Aorta (tissue), 5 donors: ENCODE data around the gene SLC12A7. TPM values are rescaled to one million over a fixed set of nuclear protein-coding genes. Genes with fewer than 3 reads are reported as not detected.

ENCODE experiments used
- ATAC-seq: fragments of 200-7000 bp; cut with Tn5 transposase; one replicate; pipeline ENCODE4 v1.9.1; 2022; ENCODE audit warnings: moderate library complexity; ENCODE audit not compliant: low FRiP score
- DNase-seq, 2 donors: peaks; one replicate each; pipeline ENCODE4 v3.0.0-alpha.2; 2020
- H3K27ac ChIP-seq, 2 donors: one replicate each; pipeline ENCODE4 v1.5.1; 2013; ENCODE audit warnings: low read length in 2 of 2, mild to moderate bottlenecking in 2 of 2, moderate library complexity in 2 of 2, control low read depth in 1 of 2, inconsistent platforms in 1 of 2, low read depth in 1 of 2
- H3K27me3 ChIP-seq, 2 donors: one replicate each; pipeline ENCODE4 v1.6.1; 2013; ENCODE audit warnings: control low read depth in 1 of 2, low read length in 1 of 2, mild to moderate bottlenecking in 1 of 2, moderate library complexity in 1 of 2; ENCODE audit not compliant: insufficient read depth in 2 of 2, control insufficient read depth in 1 of 2
- H3K36me3 ChIP-seq, 2 donors: one replicate each; pipeline ENCODE4 v1.6.1; 2013; ENCODE audit warnings: control low read depth in 1 of 2, low read length in 1 of 2, mild to moderate bottlenecking in 1 of 2; ENCODE audit not compliant: insufficient read depth in 2 of 2, control insufficient read depth in 1 of 2
- H3K4me1 ChIP-seq, 2 donors: one replicate each; pipeline ENCODE4 v1.6.1; 2013; ENCODE audit warnings: low read length in 2 of 2, control low read depth in 1 of 2, mild to moderate bottlenecking in 1 of 2, moderate library complexity in 1 of 2; ENCODE audit not compliant: insufficient read depth in 2 of 2, control insufficient read depth in 1 of 2
- H3K4me3 ChIP-seq, 2 donors: one replicate each; pipeline ENCODE4 v1.5.1; 2013; ENCODE audit warnings: low read length in 2 of 2, control low read depth in 1 of 2, mild to moderate bottlenecking in 1 of 2
- H3K9me3 ChIP-seq: one replicate; pipeline ENCODE4 v1.6.1; 2013; ENCODE audit warnings: mild to moderate bottlenecking, low read length; ENCODE audit not compliant: control insufficient read depth
- WGBS, 2 donors: extraction: QIAGEN DNeasy Blood & Tissue Kit; methylation state at CpG; one replicate each; pipeline ENCODE4 v1.1.7; 2013; 5-methylcytosine and 5-hydroxymethylcytosine counted together
- intact Hi-C, 2 donors: fragments of 100-400 bp; cut with DNase I; formaldehyde crosslinking; loops; one replicate each; pipeline versions ENCODE4 v1.14.2 to v1.15.0; 2022
- polyA plus RNA-seq, 2 donors: library from polyadenylated mRNA; stranded (reverse); fragments of 200-250 nt; gene quantifications; one replicate each; pipeline ENCODE4 v1.2.3, GENCODE V29; 2013
- total RNA-seq, 2 donors: library from RNA; stranded (reverse); fragmentation: NEBNext Ultra II Directional; extraction: Animal tissue kit (Norgen Biotek cat#: 25700); gene quantifications; one replicate each; pipeline ENCODE4 v1.2.1, GENCODE V29; 2021
- donor health status: healthy with polysubstance abuse.
- donor health status: Bipolar disorder and iron deficiency.
- donor health status: DM: no; HTN: no; CAD: no.
- donor health status: DM: no; HTN: no; CAD: no.
- donor health status: DM: yes; HTN: yes; CAD: no.

SLC12A7 gene
- total and polyA plus RNA-seq, 4 donors, result 4.5 to 54.4 (median 19.3) TPM

- intact Hi-C loops, result no loop called here
- Histone ChIP-seq H3K9me3 (no peaks in the 10 kb centered on the region), H3K4me3 (no peak overlapping the region), H3K4me1 (no peaks in the 10 kb centered on the region), H3K27ac (no peak overlapping the region), H3K27me3 (no peaks in the 10 kb centered on the region), H3K36me3 (no peaks in the 10 kb centered on the region)
- ATAC-seq (no peak), DNase-seq (peak; percentile 24 to 68)
- WGBS, 2 donors, result 52 to 57% methylated on average over 11 of the region's 11 CpGs
Observed at GRCh38 chr5:1011226-1011631, 100.6 kb downstream of the SLC12A7 start.

- H3K27ac ChIP-seq, result no peak overlapping the region
- H3K4me1 ChIP-seq, result no peaks in the 10 kb centered on the region
- no peaks in the 10 kb centered on the region for H3K9me3 ChIP-seq
- no peak overlapping the region for H3K4me3 ChIP-seq
- intact Hi-C loops, result no loop called here
- DNase-seq (peak; percentile 30 to 57), ATAC-seq (no peak)
- H3K27me3 ChIP-seq, result no peaks in the 10 kb centered on the region
- whole genome bisulfite sequencing, 2 donors, result 56 to 59% methylated on average over 13 of the region's 13 CpGs
- H3K36me3 ChIP-seq, result no peaks in the 10 kb centered on the region
Observed at GRCh38 chr5:1010641-1011046, 101.2 kb downstream of the SLC12A7 start.

GRCh38 chr5:1010181-1010510 is 101.7 kb downstream of the SLC12A7 start:
- WGBS, 2 donors, result 57 to 71% methylated on average over 4 of the region's 4 CpGs
- Histone ChIP-seq H3K36me3 (no peaks in the 10 kb centered on the region), H3K4me1 (no peaks in the 10 kb centered on the region), H3K4me3 (no peak overlapping the region), H3K27ac (no peak overlapping the region), H3K27me3 (no peaks in the 10 kb centered on the region), H3K9me3 (no peaks in the 10 kb centered on the region)
- intact Hi-C loops, result no loop called here
- DNase-seq (peak in 1 of 2 donors; percentile 31), ATAC-seq (no peak)

GRCh38 chr5:1009359-1010180 is 102.3 kb downstream of the SLC12A7 start:
- 8 to 15% methylated on average over 41 to 70 of the region's 70 CpGs for WGBS, 2 donors
- Histone ChIP-seq H3K4me1 (no peaks in the 10 kb centered on the region), H3K9me3 (no peaks in the 10 kb centered on the region), H3K27me3 (no peaks in the 10 kb centered on the region), H3K36me3 (no peaks in the 10 kb centered on the region), H3K27ac (no peak overlapping the region), H3K4me3 (no peak overlapping the region)
- DNase-seq (peak; percentile 37 to 70), ATAC-seq (no peak)
- intact Hi-C loops, result no loop called here

DNA sequence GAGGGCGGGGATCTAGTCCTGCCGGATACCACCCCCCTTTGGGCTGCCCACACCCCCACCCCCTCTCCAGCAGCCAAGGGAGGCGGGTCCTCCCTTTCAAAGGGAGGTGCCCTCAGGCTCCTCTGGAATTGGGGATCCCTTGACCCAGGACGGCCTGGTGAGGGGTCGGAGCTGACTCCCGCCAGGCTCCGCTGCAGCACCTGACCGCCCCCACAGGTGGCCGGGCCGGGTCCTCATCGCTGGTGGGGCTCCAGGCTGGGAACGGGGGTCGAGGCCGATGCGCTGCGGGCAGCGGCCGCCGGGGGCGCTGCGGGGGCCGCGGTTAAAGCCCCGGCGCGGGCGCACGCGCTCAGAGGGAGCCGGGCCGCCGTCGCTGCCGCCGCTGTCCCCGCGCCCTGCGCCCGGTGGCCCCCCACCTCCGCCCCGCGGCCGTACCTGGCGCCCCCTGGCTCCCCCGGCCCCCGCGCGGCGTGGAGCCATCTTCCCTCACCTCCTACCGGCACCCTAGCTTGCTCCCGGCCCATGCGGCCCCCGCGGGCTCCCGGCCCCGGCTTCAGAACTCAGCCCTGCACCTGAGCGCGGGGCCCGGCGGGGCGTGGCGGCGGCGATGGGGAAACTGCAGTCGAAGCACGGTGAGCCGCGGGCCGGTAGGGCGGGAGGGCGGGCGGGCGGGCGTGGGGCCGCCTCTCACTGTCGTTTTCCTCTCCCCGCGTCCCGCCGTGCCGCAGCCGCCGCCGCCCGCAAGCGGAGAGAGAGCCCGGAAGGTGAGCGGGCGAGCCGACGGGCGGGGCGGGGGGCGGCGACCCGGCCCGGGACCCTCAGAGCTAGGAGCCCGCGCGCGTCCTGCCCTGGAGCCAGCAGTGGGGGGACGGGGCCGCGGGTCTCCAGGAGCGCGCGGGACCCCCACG is 103.2 kb downstream of the SLC12A7 start, which contains the start of gene NKD2:
TSS of gene NKD2 (plus strand) at position 352 of the 908 bp plus-strand sequence. CDS start at position 608, 256 bp downstream.
- H3K4me1 ChIP-seq, result no peaks in the 10 kb centered on the region
- H3K9me3 ChIP-seq, result no peaks in the 10 kb centered on the region
- no peak within 1 kb of the TSS for H3K4me3 ChIP-seq
- intact Hi-C loops, result no loop called here
- no peak within 1 kb of the TSS for H3K27ac ChIP-seq
- H3K36me3 ChIP-seq, result no peaks in the 10 kb centered on the region
- DNase-seq (peak; percentile 46 to 75), ATAC-seq (no peak)
- H3K27me3 ChIP-seq, result no peaks in the 10 kb centered on the region
- 2% methylated on average over 35 to 108 of the region's 108 CpGs for WGBS, 2 donors

DNA sequence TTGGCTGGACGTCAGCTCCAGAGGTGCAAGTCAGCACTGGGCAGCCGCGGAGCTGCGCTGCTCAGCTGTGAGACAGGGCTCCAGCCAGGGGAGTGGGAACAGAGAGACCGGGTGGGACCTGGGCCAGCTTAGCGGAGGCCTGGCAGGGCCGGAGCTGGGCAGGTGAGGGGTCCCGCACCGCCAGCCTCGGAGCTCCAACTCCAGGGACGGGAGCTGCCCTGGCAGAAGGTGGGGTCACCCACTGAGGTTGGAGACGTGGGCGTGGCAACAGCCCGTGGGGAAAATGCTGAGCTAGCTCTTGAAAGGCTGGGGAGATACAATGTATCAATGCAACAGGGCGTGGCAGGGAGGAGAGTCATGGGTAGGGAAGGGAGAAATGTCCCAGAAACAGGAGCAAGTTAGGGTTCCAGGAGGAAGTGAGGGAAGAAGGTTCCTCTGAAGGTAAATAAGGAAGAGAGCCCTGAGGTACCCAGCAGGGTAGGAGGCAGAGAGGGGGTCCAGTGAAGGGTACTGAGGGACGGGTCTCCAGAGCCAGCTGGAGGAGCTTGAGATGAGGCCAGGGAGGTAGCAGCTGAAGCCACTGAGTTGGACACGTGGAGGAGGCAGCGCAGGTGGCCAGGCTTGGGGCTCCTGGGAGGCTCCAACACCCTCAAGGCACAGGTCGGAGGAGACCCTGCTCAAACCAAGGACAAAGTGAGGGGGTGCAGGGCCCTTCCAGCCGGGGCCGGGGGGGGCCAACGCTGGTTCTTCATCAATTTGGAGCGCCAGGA is 104.0 kb downstream of the SLC12A7 start:
- Histone ChIP-seq H3K4me1 (no peaks in the 10 kb centered on the region), H3K4me3 (no peak overlapping the region), H3K9me3 (no peaks in the 10 kb centered on the region), H3K36me3 (no peaks in the 10 kb centered on the region), H3K27ac (no peak overlapping the region), H3K27me3 (no peaks in the 10 kb centered on the region)
- ATAC-seq (no peak), DNase-seq (peak; percentile 31 to 70)
- WGBS, 2 donors, result 67 to 70% methylated on average over 22 to 23 of the region's 23 CpGs
- intact Hi-C loops, result no loop called here

GRCh38 chr5:1007221-1007680 is 104.6 kb downstream of the SLC12A7 start:
- peak; percentile 24 to 45 for DNase-seq
- Histone ChIP-seq H3K27ac (no peak overlapping the region), H3K27me3 (no peaks in the 10 kb centered on the region), H3K36me3 (no peaks in the 10 kb centered on the region), H3K4me1 (no peaks in the 10 kb centered on the region), H3K9me3 (no peaks in the 10 kb centered on the region), H3K4me3 (no peak overlapping the region)
- intact Hi-C loops, result no loop called here
- 90% methylated on average over 17 of the region's 17 CpGs for WGBS, 2 donors
- ATAC-seq, result no peak

- H3K9me3 ChIP-seq, result no peaks in the 10 kb centered on the region
- H3K4me3 ChIP-seq, result no peak overlapping the region
- DNase-seq (peak in 1 of 2 donors; percentile 28), ATAC-seq (no peak)
- H3K27me3 ChIP-seq, result no peaks in the 10 kb centered on the region
- no peak overlapping the region for H3K27ac ChIP-seq
- H3K36me3 ChIP-seq, result no peaks in the 10 kb centered on the region
- WGBS, 2 donors, result 94 to 100% methylated on average over 5 of the region's 5 CpGs
- H3K4me1 ChIP-seq, result no peaks in the 10 kb centered on the region
- intact Hi-C loops, result no loop called here
Observed at GRCh38 chr5:1006656-1007071, 105.2 kb downstream of the SLC12A7 start.
